Measurements from ENCODE around the gene PRMT3. TPM values are rescaled to one million over a fixed set of nuclear protein-coding genes. Genes with fewer than 3 reads are reported as not detected.

Gene PRMT3
- total RNA-seq, 1 experiment from 2014 or later: 23.6 TPM

DNA sequence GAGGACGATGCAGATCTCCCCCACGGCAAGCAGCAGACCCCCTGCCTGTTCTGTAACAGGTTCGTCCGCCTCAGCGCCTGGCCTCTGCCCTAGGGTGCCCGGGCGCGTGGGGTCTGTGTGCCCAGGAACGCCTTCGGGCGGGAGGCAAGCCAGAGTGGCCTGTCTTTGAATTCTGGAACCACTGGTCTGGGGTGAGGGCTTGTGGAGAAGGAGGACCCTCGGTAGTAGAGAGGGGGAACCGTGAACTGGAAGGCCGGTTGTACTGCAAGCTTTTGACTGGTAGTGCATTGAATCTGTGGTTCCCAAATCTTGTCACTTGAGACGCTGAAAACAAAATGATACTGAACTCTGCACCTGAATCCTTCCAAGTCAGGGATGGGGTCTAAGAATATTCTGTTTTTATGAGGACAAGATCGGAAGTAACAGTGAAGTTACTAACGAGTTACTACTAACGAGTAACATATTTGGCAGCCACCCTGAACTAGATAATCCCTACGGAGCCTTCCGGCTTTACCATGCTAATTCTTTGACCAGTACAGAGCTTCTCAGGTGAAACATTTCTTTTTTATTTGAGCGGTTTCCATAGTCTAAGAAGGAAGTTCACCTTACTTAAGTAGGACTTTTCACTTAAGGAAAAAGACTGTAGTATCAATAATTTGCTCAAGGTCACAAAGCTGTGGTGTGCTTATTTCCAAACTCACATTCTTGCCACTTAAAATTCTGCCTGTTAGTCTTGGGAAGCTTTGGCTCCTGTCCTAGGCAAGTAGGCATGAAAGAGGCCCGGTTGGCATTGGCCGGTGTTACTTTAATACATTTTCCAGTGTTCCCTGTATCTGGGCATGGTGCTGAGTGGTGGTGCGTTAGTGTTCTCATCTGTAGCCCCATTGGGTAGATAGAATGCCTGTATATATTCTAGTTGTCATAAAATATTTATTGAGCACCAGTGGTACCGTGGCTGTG, 860 bp downstream of the PRMT3 start:
- DNase-seq: peak in 1 of 2 experiments; percentile 38
- Histone ChIP-seq H3K4me2 (peak overlapping the region; percentile 93), H3K27ac (peak overlapping the region; percentile 82), H4K20me1 (ENCODE audit: insufficient read depth) (peaks cover 4% of the 10 kb centered on the region; the same call in 1 of the 2 replicates), H3K9me2 (ENCODE audit: insufficient read depth) (no peaks in the 10 kb centered on the region), H3K27me3 (ENCODE audit: insufficient read depth, low read depth) (no peaks in the 10 kb centered on the region), H3K9me3 (ENCODE audit: insufficient read depth, low read depth) (no peaks in the 10 kb centered on the region), H3F3A (ENCODE audit: insufficient read depth, low read depth) (peaks cover 9% of the 10 kb centered on the region; the same call in 1 of the 2 replicates), H3K36me3 (ENCODE audit: low read depth) (peaks cover 9% of the 10 kb centered on the region; the same call in 1 of the 2 replicates), H3K79me2 (ENCODE audit: low read depth) (peaks cover 33% of the 10 kb centered on the region), H2AFZ (peak overlapping the region; percentile 90), H3K4me1 (replicated peaks; ENCODE audit: insufficient read depth) (peaks cover 14% of the 10 kb centered on the region; the same call in 1 of the 2 replicates), H3K4me3 (peak overlapping the region; percentile 83)
- ChIA-PET CTCF (no interaction called here), POLR2A (ENCODE audit: unreplicated experiment) (interaction anchor here (0.6 kb wide), 1 partner anchor 318 kb away, joined by 4 read pairs; no protein-coding TSS in a partner anchor)
- TSS peak; percentile 34 for BruUV-seq (replicated peaks)
- intact Hi-C loops (cut with micrococcal nuclease; ENCODE audit: unreplicated experiment): no loop called here
- TF ChIP-seq EZH2 (IDR thresholded peaks at IDR 0.05; ENCODE audit: low read depth): no peak
- TF ChIP-seq, protein P1, sequence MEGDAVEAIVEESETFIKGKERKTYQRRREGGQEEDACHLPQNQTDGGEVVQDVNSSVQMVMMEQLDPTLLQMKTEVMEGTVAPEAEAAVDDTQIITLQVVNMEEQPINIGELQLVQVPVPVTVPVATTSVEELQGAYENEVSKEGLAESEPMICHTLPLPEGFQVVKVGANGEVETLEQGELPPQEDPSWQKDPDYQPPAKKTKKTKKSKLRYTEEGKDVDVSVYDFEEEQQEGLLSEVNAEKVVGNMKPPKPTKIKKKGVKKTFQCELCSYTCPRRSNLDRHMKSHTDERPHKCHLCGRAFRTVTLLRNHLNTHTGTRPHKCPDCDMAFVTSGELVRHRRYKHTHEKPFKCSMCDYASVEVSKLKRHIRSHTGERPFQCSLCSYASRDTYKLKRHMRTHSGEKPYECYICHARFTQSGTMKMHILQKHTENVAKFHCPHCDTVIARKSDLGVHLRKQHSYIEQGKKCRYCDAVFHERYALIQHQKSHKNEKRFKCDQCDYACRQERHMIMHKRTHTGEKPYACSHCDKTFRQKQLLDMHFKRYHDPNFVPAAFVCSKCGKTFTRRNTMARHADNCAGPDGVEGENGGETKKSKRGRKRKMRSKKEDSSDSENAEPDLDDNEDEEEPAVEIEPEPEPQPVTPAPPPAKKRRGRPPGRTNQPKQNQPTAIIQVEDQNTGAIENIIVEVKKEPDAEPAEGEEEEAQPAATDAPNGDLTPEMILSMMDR (conservative IDR thresholded peaks at IDR 0.05): no peak

DNA sequence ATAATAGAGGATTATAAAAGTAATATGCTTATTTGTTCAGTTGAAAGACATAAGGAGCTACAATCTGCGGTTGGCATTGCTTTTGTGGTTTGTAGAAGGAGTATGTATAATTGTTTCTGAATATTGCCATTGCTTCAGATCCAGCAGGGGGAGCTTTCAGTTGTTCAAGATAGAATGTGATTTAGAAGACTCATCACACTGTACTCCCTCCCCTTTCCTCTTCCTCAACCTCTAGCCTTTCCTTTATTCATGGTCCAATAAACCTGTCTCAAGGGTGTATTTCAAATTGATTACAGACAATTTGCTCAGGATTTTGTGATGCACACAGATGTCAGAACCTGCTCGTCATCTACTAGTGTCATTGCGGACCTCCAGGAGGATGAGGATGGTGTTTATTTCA, 9.8 kb downstream of the PRMT3 start:
- ChIA-PET CTCF (interaction anchor here (0.7 kb wide), 1 partner anchor 497 kb away, joined by 3 read pairs; no protein-coding TSS in a partner anchor), POLR2A (ENCODE audit: unreplicated experiment) (interaction anchor here (0.8 kb wide), 1 partner anchor 1490 kb away, joined by 9 read pairs; no protein-coding TSS in a partner anchor)
- no peaks in the 10 kb centered on the region for H3K27me3 ChIP-seq (ENCODE audit: insufficient read depth, low read depth)
- no peak for DNase-seq
- 0 out of 2 replicates have a peak, but pooled peaks cover 4% of the 10 kb centered on the region for H3K79me2 ChIP-seq (ENCODE audit: low read depth)
- H2AFZ ChIP-seq: no peak overlapping the region
- H3K9me2 ChIP-seq (ENCODE audit: insufficient read depth): no peaks in the 10 kb centered on the region
- peaks cover 22% of the 10 kb centered on the region for H3K36me3 ChIP-seq (ENCODE audit: low read depth)
- no peak overlapping the region for H3K4me2 ChIP-seq
- TF ChIP-seq, protein P1 (conservative IDR thresholded peaks at IDR 0.05): peak; percentile 60
- no peak for TF ChIP-seq EZH2 (IDR thresholded peaks at IDR 0.05; ENCODE audit: low read depth)
- H3K9me3 ChIP-seq (ENCODE audit: insufficient read depth, low read depth): no peaks in the 10 kb centered on the region
- no TSS peak for BruUV-seq (replicated peaks)
- H3K4me3 ChIP-seq: no peak overlapping the region
- peaks cover 3% of the 10 kb centered on the region; the same call in 1 of the 2 replicates for H4K20me1 ChIP-seq (ENCODE audit: insufficient read depth)
- H3K27ac ChIP-seq: no peak overlapping the region
- H3K4me1 ChIP-seq (replicated peaks; ENCODE audit: insufficient read depth): no peaks in the 10 kb centered on the region
- H3F3A ChIP-seq (ENCODE audit: insufficient read depth, low read depth): no peaks in the 10 kb centered on the region
- intact Hi-C loops (cut with micrococcal nuclease; ENCODE audit: unreplicated experiment): loop anchor here (1.0 kb wide), 1 partner anchor 213 kb away; no protein-coding TSS in a partner anchor

DNA sequence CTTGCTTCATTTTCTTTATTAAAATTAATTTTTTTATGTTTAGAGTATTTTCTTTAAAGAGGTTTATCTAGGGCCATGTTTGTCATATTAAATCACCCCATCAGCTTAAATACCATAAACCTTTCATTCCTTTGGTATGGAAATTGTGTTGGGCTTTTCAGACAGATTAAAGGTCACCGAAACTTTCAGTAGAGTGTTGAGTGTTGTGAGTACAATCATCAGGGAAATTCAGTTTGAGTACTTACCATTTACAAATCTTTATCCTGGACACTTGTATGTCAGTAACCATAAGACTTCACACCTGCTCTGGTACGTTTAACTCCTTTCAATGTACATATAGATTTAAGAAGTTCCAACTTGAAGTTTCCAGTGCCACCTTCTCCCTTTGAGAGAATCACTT, 12.0 kb downstream of the PRMT3 start:
- DNase-seq: no peak
- H3K79me2 ChIP-seq (ENCODE audit: low read depth): 0 out of 2 replicates have a peak, but pooled peaks cover 4% of the 10 kb centered on the region
- no peak overlapping the region for H2AFZ ChIP-seq
- H4K20me1 ChIP-seq (ENCODE audit: insufficient read depth): peaks cover 3% of the 10 kb centered on the region; the same call in 1 of the 2 replicates
- ChIA-PET CTCF (no interaction called here), POLR2A (ENCODE audit: unreplicated experiment) (no interaction called here)
- no peaks in the 10 kb centered on the region for H3K9me3 ChIP-seq (ENCODE audit: insufficient read depth, low read depth)
- no peak overlapping the region for H3K27ac ChIP-seq
- H3K36me3 ChIP-seq (ENCODE audit: low read depth): peaks cover 11% of the 10 kb centered on the region
- H3F3A ChIP-seq (ENCODE audit: insufficient read depth, low read depth): no peaks in the 10 kb centered on the region
- intact Hi-C loops (cut with micrococcal nuclease; ENCODE audit: unreplicated experiment): no loop called here
- H3K27me3 ChIP-seq (ENCODE audit: insufficient read depth, low read depth): no peaks in the 10 kb centered on the region
- no TSS peak for BruUV-seq (replicated peaks)
- TF ChIP-seq, protein P1 (conservative IDR thresholded peaks at IDR 0.05): no peak
- TF ChIP-seq EZH2 (IDR thresholded peaks at IDR 0.05; ENCODE audit: low read depth): no peak
- no peak overlapping the region for H3K4me3 ChIP-seq
- no peak overlapping the region for H3K4me2 ChIP-seq
- H3K9me2 ChIP-seq (ENCODE audit: insufficient read depth): no peaks in the 10 kb centered on the region
- H3K4me1 ChIP-seq (replicated peaks; ENCODE audit: insufficient read depth): no peaks in the 10 kb centered on the region

Data from PC-9 (cell line).